Spinal cord (tissue), 10 donors: ENCODE data around the gene RFC3. TPM values are rescaled to one million over a fixed set of nuclear protein-coding genes. Genes with fewer than 3 reads are reported as not detected.

Experiments
- DNase-seq, 6 donors: peaks; one replicate each; pipeline versions ENCODE4 v3.0.0 to v3.0.0-alpha.2; 2013 to 2015; ENCODE audit warnings: low spot score in 6 of 6, low read depth in 4 of 6
- H3K27ac ChIP-seq: one replicate; pipeline ENCODE4 v1.5.1; 2013; ENCODE audit warnings: low read depth, low read length, control low read depth
- H3K27me3 ChIP-seq: one replicate; pipeline ENCODE4 v1.6.1; 2013; ENCODE audit warnings: low read length; ENCODE audit not compliant: control insufficient read depth, insufficient read depth
- H3K36me3 ChIP-seq: one replicate; pipeline ENCODE4 v1.6.1; 2013; ENCODE audit warnings: low read length; ENCODE audit not compliant: control insufficient read depth, insufficient read depth
- H3K4me1 ChIP-seq: one replicate; pipeline ENCODE4 v1.6.1; 2013; ENCODE audit warnings: low read length; ENCODE audit not compliant: control insufficient read depth, insufficient read depth
- H3K4me3 ChIP-seq: one replicate; pipeline ENCODE4 v1.5.1; 2013; ENCODE audit warnings: low read depth, low read length, control low read depth
- H3K9me3 ChIP-seq: one replicate; pipeline ENCODE4 v1.6.1; 2013; ENCODE audit warnings: low read length; ENCODE audit not compliant: control insufficient read depth, insufficient read depth
- WGBS: methylation state at CpG from one replicate; pipeline ENCODE4 v1.1.5; 2013; ENCODE audit warnings: missing lambda C conversion rate; ENCODE audit not compliant: insufficient coverage; 5-methylcytosine and 5-hydroxymethylcytosine counted together
- polyA plus RNA-seq, 2 donors: library from polyadenylated mRNA; unstranded; fragments of 120-200 nt; gene quantifications; one replicate each; pipeline ENCODE4 v1.2.1, GENCODE V29; 2013; ENCODE audit not compliant: insufficient read length in 2 of 2
- total RNA-seq, 2 donors: library from RNA; depleted of rRNA in 1 of 2; stranded (reverse); fragments of 120-200 nt in 1 of 2; fragments of >200 nt in 1 of 2; gene quantifications; one replicate each; pipeline versions ENCODE4 v1.2.3 to v1.2.4, GENCODE V29; 2013 to 2014
- donor health status: healthy.

Gene RFC3
- total and polyA plus RNA-seq, 4 donors = 12.0 to 23.2 (median 19.4) TPM

DNA sequence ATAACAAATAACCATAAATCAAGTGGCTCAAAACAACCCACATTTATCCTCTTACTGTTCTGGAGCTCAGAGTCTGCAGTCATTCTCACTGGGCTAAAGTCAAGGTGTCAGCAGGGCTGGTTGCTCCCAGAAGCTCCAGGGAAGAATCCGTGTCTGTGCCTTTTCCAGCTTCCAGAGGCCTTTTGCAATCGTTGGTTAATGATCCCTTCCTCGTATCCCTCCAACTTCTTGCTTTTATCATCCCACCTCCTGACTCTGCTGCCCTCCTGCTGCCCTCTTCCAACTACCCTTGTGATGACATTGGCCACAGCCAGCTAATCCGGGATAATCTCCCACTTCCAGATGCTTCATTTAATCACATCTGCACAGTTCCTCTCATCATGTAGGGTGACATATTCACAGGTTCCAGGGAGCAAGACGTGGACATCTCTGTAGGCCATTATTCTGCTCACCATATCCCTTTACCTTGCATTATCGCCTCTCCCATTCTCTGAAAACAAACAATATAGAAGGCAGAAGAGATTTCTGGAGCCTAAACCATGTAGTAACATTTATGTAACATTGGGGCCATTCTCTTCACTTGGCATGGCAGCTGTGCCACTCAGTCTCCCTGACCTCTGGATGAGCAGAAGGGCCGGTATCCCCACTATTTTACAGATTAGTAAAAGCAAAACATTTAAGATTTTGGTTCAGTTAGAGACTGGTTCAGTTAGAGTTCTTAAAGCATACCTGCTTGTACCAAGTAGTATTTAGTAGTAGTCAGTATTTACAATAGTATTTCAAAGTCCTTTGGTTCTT is 53.5 kb downstream of the RFC3 start:
- no peaks in the 10 kb centered on the region for H3K9me3 ChIP-seq
- no peak for DNase-seq
- 79% methylated on average over 4 of the region's 7 CpGs for WGBS
- H3K4me3 ChIP-seq = no peak overlapping the region
- H3K36me3 ChIP-seq = no peaks in the 10 kb centered on the region
- no peaks in the 10 kb centered on the region for H3K27me3 ChIP-seq
- H3K27ac ChIP-seq = no peak overlapping the region
- H3K4me1 ChIP-seq = no peaks in the 10 kb centered on the region

DNA sequence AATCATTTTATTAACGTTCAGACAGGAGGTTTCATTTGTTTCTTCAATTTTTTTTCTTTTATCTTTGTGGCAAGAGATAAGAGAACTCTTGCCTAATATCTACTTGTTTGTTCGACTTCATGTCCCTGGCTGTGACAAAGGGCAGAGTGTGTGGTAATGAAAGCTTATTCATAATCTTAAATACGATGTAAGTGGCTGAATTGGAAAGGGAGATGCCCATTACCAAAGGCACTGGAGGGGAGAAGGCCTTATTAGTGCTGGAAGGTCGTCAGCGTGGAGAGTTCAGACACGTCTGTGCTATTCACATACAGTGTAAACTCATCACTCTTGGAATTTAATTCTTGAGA is 54.0 kb downstream of the RFC3 start:
- Histone ChIP-seq H3K27me3 (no peaks in the 10 kb centered on the region), H3K4me3 (no peak overlapping the region), H3K9me3 (no peaks in the 10 kb centered on the region), H3K27ac (no peak overlapping the region), H3K36me3 (no peaks in the 10 kb centered on the region), H3K4me1 (no peaks in the 10 kb centered on the region)
- WGBS = no CpG with 5 or more reads among the region's 6 CpGs
- DNase-seq = no peak

DNA sequence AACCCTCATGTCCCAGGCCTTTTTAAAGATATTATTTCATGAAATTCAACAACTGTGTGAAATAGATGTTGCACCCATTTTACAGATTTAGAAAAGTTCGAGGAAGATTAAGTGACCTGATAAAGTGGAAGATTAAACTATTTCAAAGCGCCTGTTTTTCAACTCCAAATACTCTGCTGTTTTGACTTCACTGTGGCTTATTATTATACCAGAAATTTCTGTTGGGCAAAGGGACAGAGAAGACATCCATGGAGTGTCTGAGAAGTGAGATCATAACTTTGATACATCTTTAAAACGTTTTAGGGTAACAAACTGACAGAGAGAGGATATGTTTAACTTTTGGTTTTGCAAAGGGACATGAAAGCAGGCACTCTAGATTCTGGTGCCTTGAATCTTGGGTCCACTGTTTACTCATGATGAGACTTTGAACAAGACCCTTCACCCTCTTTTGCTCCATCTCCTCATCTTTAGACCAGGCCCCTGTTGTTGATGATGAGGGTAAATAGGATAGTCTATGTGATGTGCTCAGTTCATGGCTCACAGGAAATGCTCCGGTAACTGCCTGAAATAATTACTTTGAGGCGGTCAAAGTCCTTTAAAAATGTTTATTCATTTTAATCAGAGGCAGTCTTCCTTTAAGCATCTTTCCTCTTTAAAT is 55.4 kb downstream of the RFC3 start:
- Histone ChIP-seq H3K27ac (no peak overlapping the region), H3K36me3 (no peaks in the 10 kb centered on the region), H3K4me1 (no peaks in the 10 kb centered on the region), H3K4me3 (no peak overlapping the region), H3K27me3 (no peaks in the 10 kb centered on the region), H3K9me3 (no peaks in the 10 kb centered on the region)
- DNase-seq = no peak
- WGBS = 100% methylated on average over 1 of the region's 5 CpGs

DNA sequence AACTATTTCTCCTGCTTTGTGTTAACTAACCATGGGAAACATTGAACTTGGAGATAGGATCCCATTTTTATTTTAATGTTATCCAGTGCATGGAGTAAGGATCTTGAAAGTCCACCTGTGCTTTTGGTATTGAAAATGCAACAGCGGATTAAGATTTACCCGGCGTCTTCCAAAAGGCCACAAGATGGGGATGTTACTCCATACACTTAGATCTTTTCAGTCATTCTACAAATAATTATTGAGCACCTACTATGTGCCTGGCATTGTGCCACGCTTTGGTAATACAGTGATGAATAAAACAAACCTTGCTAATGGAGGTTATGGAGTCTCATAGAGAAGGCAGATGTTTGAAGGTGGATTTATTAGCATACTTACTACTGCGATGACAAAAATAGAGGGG is 56.9 kb downstream of the RFC3 start:
- no peak overlapping the region for H3K27ac ChIP-seq
- H3K27me3 ChIP-seq = no peaks in the 10 kb centered on the region
- no peak overlapping the region for H3K4me3 ChIP-seq
- WGBS = 91% methylated on average over 4 of the region's 5 CpGs
- H3K36me3 ChIP-seq = no peaks in the 10 kb centered on the region
- H3K9me3 ChIP-seq = no peaks in the 10 kb centered on the region
- no peak for DNase-seq
- H3K4me1 ChIP-seq = no peaks in the 10 kb centered on the region

DNA sequence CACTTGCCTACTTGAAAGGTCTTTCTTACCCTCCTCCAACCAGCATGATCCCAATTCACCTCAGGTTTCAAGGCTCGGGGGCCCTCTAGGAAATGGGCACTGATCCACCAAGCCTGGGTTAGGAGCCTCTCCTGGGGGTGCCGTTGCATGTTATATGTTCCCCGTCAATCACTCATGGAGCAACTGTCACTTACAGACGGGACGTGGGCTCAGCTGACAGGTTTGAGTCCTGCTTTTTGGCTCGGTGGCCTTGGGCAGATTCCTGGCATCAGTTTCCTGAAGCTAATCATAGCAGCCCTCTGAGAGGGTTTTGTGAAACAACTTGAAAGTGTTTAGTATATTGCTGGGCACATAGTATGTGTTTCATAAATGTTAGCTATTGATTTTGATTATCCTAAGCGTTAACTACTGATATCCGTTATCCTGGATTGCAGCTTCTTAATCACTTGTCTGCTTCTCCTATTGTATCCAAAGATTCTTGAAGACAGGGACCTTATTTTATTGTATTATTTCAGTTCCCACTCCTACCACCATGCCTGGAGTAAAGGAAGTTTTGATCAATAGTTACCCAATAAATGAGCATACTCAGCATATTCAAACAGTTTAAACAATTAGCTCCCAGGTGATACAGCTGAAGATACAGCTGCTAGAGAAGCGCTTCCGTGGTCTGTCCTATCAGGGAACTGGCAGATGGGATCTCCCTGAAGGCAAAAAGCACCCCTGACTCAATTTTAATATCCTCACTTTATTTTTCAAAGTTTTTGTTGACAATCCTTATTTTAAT is 57.9 kb downstream of the RFC3 start:
- H3K36me3 ChIP-seq = no peaks in the 10 kb centered on the region
- H3K4me3 ChIP-seq = no peak overlapping the region
- no peaks in the 10 kb centered on the region for H3K4me1 ChIP-seq
- H3K9me3 ChIP-seq = no peaks in the 10 kb centered on the region
- 74% methylated on average over 8 of the region's 10 CpGs for WGBS
- H3K27ac ChIP-seq = no peak overlapping the region
- H3K27me3 ChIP-seq = no peaks in the 10 kb centered on the region
- no peak for DNase-seq

DNA sequence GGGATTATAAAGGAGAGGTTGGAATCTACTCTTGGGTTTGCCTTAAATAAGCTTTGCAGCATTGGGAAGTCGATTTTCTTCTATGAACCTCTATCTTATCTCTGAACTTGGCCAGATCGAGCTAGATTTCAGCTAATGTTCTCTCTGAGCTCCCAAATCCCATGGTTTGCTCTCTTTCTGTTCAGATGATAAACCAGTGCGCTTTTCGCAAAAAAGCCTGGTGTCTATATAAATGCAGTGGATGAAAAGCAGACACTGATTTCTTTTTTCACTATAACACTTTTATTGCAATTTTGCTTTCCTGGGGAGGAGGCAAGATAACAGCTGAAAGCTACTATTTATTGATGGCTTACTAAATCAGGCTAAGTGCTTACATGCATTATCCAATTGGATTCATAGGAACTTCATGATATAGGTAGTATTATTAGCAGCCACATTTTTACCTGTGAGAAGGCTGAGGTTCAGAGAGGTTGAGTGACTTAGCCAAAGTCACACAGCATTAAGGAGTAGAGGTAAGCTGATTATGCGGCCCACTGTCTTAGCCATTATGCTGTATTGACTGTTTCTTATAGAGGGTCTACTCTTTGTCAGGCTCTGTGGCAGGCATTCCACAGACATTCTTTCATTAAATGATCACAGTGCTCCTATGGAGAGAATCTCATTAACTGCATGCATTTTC is 58.9 kb downstream of the RFC3 start:
- 80% methylated on average over 1 of the region's 5 CpGs for WGBS
- Histone ChIP-seq H3K9me3 (no peaks in the 10 kb centered on the region), H3K36me3 (no peaks in the 10 kb centered on the region), H3K27me3 (no peaks in the 10 kb centered on the region), H3K4me1 (no peaks in the 10 kb centered on the region), H3K27ac (no peak overlapping the region), H3K4me3 (no peak overlapping the region)
- DNase-seq = no peak

DNA sequence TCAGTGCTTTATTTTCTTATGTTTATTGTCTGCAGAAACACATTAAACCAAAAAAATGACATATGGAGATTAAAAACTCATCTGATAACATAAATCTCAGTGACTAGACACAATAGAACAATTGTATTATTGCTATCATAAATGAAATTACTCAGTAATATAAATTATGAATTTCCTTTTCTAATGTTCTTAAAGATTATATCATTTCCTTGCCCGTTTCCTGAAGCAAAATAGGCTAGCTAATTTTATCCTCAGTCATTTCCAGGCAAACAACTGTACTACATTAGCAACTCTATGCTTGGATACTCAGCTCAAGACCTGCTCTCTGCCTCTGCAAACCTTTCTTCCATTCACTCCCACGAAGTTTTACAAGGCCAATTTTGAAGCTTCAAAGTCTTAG is 61.2 kb downstream of the RFC3 start:
- no peak for DNase-seq
- Histone ChIP-seq H3K27ac (no peak overlapping the region), H3K36me3 (no peaks in the 10 kb centered on the region), H3K9me3 (no peaks in the 10 kb centered on the region), H3K4me1 (no peaks in the 10 kb centered on the region), H3K4me3 (no peak overlapping the region), H3K27me3 (no peaks in the 10 kb centered on the region)
- WGBS = 60% methylated on average over 1 of the region's 2 CpGs

DNA sequence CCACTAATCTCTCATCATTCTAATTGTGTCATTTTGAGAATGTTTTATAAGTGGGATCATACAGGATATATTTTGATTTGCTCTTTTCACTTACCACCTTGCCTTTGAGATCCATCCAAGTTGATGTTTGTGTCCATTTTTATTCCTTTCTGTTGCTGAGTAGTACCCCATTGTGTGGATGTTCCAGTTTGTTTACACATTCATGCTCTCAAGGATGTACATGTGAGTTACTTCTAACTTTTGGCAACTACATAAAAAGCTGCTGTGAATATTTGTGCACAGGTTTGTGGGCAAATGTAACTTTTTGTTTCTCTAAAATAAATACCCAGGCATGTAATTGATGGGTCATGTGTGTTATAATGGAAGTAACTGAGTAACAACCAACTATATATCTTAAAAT is 64.9 kb downstream of the RFC3 start:
- no peaks in the 10 kb centered on the region for H3K36me3 ChIP-seq
- H3K27me3 ChIP-seq = no peaks in the 10 kb centered on the region
- no peak overlapping the region for H3K4me3 ChIP-seq
- no peaks in the 10 kb centered on the region for H3K9me3 ChIP-seq
- no peak for DNase-seq
- H3K27ac ChIP-seq = no peak overlapping the region
- H3K4me1 ChIP-seq = no peaks in the 10 kb centered on the region

DNA sequence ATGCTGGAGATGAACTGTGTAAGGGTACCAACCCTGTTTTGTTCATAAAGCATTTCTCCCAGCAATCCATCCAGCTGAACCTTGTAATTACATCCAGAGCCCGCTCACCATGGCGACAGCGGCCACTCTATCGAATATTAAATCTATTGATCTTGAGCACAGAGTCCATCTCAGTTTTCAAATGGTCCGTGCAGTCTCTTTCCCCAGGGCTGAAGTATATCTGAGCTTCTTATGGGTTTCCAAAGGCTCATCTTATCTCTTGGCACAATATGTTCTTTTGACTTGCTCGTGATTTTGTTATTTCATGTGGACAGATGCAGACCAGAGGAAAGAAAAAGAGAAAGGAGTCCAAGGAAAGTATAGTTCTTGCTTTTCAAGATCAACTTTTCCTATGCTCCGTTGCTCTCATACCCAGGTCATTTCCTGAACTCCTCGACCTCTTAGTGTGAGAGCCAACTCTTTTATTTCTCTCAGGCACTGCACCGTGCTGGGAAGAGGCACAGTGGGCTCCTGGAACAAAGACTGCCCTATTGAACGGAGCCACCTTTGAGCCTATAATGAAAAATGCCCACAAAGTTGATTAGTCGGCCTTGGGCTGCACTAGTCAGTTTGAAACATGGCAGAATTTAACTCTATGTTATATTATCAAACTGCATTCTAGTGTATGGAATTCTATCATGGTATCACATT is 66.7 kb downstream of the RFC3 start:
- 28% methylated on average over 8 of the region's 11 CpGs for WGBS
- Histone ChIP-seq H3K4me1 (no peaks in the 10 kb centered on the region), H3K4me3 (no peak overlapping the region), H3K27ac (no peak overlapping the region), H3K27me3 (no peaks in the 10 kb centered on the region), H3K9me3 (no peaks in the 10 kb centered on the region), H3K36me3 (no peaks in the 10 kb centered on the region)
- peak in 2 of 6 donors; percentile 22 to 47 for DNase-seq
